ENCODE results near the gene NOC4L. TPM values are rescaled to one million over a fixed set of nuclear protein-coding genes. Genes with fewer than 3 reads are reported as not detected.

The NOC4L gene
- total RNA-seq, 1 donor from 2014 or later = 10.0 TPM

GRCh38 chr12:132189378-132190011, 45.2 kb downstream of the NOC4L start:
- FAIRE-seq (no peak), DNase-seq (ENCODE audit: low read depth) (peak; percentile 77)
- Histone ChIP-seq H3K27me3 (ENCODE audit: control insufficient read depth, insufficient read depth, low read length) (no peaks in the 10 kb centered on the region), H3K36me3 (ENCODE audit: control insufficient read depth, insufficient read depth, low read length) (no peaks in the 10 kb centered on the region), H3K4me3 (ENCODE audit: low read depth, low read length) (peak overlapping the region; percentile 55)
- no peak for TF ChIP-seq CTCF (IDR thresholded peaks at IDR 0.05; ENCODE audit: insufficient read depth, low read length, severe bottlenecking)

GRCh38 chr12:132190012-132190755, 45.9 kb downstream of the NOC4L start:
- FAIRE-seq (no peak), DNase-seq (ENCODE audit: low read depth) (no peak)
- H3K27me3 ChIP-seq (ENCODE audit: control insufficient read depth, insufficient read depth, low read length) = no peaks in the 10 kb centered on the region
- H3K4me3 ChIP-seq (ENCODE audit: low read depth, low read length) = peak overlapping the region; percentile 55
- H3K36me3 ChIP-seq (ENCODE audit: control insufficient read depth, insufficient read depth, low read length) = no peaks in the 10 kb centered on the region
- TF ChIP-seq CTCF (IDR thresholded peaks at IDR 0.05; ENCODE audit: insufficient read depth, low read length, severe bottlenecking) = no peak

GRCh38 chr12:132190834-132191500, 46.7 kb downstream of the NOC4L start:
- Histone ChIP-seq H3K27me3 (ENCODE audit: control insufficient read depth, insufficient read depth, low read length) (no peaks in the 10 kb centered on the region), H3K36me3 (ENCODE audit: control insufficient read depth, insufficient read depth, low read length) (no peaks in the 10 kb centered on the region), H3K4me3 (ENCODE audit: low read depth, low read length) (no peak overlapping the region)
- no peak for TF ChIP-seq CTCF (IDR thresholded peaks at IDR 0.05; ENCODE audit: insufficient read depth, low read length, severe bottlenecking)
- DNase-seq (ENCODE audit: low read depth) = no peak
- no peak for FAIRE-seq

- H3K4me3 ChIP-seq (ENCODE audit: low read depth, low read length) = no peak overlapping the region
- FAIRE-seq = no peak
- H3K36me3 ChIP-seq (ENCODE audit: control insufficient read depth, insufficient read depth, low read length) = no peaks in the 10 kb centered on the region
- no peak for TF ChIP-seq CTCF (IDR thresholded peaks at IDR 0.05; ENCODE audit: insufficient read depth, low read length, severe bottlenecking)
- DNase-seq (ENCODE audit: low read depth) = no peak
- no peaks in the 10 kb centered on the region for H3K27me3 ChIP-seq (ENCODE audit: control insufficient read depth, insufficient read depth, low read length)
These were observed 47.7 kb downstream of the NOC4L start for GRCh38 chr12:132191715-132192553.

- no peak for DNase-seq (ENCODE audit: low read depth)
- FAIRE-seq = no peak
- H3K27me3 ChIP-seq (ENCODE audit: control insufficient read depth, insufficient read depth, low read length) = no peaks in the 10 kb centered on the region
- no peak for TF ChIP-seq CTCF (IDR thresholded peaks at IDR 0.05; ENCODE audit: insufficient read depth, low read length, severe bottlenecking)
- H3K4me3 ChIP-seq (ENCODE audit: low read depth, low read length) = no peak overlapping the region
- no peaks in the 10 kb centered on the region for H3K36me3 ChIP-seq (ENCODE audit: control insufficient read depth, insufficient read depth, low read length)
These were observed 49.8 kb downstream of the NOC4L start for GRCh38 chr12:132194056-132194455.
